NOMO-1 treated with DMSO at 0.1 percent for 48 hours (cell line): Measurements from ENCODE around the gene PRICKLE2.

Experiments
- DNase-seq: peaks from one replicate; lab custom pipeline; 2025; ENCODE audit not compliant: unreplicated experiment; lab: John Stamatoyannopoulos, UW

The PRICKLE2 gene

DNA sequence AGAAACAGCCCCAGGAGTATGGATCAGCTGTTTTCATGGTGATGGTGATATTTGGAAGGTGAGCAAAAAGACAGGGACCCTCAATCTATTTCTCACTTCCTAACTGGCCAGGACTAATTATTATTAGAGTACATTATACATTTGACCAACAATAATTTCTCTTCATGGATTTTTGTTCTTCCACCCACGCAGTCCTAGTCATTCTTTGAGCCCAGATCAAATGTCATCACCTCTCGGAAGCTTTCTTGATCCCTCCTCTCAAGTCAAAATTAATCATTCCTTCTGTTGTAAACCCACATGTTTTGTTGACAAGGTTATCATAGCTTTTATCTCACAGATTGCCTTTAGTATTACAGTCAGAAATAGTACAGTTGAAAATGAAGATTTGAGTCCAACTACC lies 29.2 kb upstream of the PRICKLE2 start:
- DNase-seq = no peak

DNA sequence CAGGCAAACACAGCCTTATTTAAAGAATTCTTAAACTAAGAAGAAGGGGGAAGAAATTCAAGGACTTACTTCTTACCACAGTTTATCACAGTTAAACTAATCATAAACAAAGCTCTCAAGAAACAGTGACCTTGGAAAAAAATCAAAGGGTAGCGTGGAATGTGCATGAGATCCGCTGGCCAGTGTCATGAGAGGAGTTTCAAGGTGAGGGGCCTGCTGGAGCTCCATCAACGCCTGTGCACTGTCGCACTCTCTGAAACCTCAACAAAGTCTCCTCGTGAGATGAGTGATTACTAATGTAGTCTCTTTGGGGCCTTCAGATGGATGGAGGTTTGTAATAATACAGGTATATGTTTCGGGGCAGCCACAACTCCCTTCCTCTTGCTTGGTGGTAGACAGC lies 28.4 kb upstream of the PRICKLE2 start:
- DNase-seq = no peak

DNA sequence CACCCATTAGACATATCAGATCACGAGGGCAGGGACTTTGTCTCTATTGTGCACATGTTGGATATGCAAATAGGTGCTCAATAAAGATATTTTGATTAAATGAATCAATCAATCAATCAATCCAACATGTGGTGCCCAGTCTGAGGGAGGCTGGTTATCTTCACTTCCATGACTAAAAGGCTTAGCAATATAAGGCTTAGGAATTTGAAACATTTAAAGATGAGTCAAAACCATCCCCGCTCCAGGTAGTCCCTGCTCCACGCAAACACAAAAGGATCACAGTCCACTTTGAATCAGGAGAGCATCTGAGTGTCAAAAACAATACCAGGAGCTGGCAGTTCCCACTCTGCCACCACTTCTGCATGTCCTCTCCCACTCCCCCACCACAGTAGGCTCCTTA lies 25.8 kb upstream of the PRICKLE2 start:
- DNase-seq = no peak

DNA sequence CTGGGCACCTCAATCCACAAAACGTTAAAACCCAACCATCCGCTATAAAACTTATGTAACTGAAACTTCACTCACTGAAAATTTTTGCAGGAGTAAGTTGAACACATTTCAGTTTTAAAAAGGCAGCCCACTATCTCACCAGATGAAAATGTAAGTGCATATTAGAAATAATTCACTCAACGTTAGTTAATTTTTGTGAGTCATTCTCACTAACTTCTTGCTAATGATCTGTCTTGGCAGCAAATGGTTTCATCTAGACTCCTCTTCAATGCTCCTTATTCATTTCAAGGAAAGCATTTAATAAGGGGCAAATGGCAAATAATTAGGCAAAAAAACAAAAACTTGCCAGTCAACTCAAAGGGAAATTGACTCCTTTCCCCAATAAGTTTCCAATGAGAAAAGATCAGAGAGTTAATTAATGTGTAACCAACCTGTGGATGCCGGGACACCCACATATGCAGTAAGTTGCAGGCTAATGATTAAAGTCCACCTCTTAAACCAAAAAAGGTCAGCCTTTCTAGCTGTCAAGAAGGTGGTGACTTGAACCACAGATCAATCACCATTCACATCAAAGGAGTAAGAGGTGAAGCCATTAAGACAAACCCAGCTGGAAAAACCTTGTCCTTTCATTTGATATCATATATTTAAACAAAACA lies 22.9 kb upstream of the PRICKLE2 start:
- no peak for DNase-seq

DNA sequence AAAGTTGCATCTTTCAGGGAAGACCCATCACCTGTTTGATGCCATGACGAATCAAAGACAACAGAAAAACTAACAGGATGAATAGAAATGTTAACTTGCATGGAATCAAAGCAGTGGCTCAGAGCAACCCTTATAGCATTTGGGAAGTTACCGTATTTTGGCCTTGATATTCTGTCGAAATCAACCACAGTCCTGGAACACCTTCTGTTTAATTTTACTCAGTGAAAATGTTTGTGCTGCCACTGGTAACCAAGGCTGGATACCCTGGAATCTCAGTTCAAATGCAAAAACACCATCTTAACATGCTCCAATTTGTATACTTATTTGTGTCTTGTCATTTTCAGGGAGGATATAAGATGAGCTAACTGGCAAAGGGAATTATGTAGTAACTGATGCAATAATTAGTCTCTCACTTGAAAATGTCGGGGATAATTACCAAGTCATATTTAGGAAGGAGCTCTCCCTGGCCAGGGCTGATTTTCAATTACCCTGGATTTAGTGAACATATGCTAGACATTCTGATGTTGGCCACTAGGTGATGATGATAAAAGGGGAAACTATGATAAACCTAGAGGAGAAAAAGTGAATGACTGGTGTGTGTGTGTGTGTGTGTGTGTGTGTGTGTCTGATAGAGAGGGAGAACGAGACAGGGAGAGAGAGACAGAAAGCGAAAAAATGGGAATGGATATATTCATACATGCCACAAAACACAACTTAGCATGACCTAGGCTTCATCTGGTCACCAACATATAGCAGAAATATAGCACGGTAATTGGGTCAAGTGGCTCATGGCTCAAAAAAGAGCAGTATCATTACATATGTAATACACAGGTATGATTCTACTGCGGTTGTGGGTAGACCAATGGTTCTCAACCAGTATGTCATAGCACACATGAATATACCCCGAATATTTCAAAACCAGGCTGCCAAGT lies 19.0 kb upstream of the PRICKLE2 start:
- DNase-seq = peak; percentile 40

DNA sequence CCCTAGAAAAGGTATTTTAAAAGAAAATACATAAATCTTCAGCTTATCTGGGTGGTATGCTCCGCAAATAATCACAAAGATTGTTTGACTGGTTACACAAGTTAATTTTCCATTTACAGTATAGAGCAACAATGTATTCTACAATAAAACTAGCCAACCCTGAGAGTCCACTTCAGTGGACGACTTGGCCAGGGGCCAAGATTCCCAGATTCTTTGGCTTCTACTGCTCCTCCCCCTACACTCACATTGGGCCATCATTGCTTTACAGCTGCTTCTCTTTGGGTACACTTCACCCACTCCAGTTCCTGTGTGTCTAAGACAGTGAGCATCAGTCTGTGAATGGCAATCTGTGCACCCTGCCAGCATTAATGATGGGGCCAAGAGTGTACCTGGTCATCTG lies 17.2 kb upstream of the PRICKLE2 start:
- no peak for DNase-seq

DNA sequence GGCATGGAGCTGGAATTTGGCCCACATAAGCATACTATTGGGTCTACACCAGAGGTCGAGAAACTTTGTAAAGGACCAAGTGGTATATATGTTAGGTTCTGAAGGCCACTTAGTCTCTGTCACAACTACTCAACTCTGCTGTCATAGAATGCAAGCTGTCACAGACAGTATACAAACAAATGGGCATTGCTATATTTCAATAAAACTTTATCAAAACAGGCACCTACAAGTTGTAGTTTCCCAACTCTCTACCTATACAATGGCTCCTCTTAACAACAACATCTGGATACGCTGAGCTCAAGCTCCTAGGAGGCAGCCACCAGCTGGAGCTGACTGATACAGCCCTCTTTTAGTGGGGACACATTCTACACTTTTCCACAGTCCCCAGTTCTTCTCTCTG lies 15.7 kb upstream of the PRICKLE2 start:
- DNase-seq = no peak

DNA sequence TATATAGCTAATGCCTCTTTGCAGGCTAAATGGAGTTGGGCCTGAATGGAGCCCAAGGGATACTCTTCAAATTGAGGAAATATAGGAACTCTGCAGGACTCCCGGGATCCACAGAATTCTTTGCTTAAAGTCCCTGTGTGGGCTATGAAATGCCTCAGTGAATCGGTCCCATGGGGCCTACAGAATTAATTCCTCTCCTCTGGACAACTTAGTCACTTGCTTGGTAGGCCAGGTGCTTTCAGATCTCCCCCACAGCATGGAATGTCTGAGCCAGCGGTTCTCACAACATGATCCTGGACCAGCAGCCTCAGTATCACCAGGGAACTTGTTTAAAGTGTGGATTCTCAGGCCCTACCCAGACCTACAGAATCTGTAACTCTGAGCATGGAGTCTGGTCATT lies 15.1 kb upstream of the PRICKLE2 start:
- no peak for DNase-seq

DNA sequence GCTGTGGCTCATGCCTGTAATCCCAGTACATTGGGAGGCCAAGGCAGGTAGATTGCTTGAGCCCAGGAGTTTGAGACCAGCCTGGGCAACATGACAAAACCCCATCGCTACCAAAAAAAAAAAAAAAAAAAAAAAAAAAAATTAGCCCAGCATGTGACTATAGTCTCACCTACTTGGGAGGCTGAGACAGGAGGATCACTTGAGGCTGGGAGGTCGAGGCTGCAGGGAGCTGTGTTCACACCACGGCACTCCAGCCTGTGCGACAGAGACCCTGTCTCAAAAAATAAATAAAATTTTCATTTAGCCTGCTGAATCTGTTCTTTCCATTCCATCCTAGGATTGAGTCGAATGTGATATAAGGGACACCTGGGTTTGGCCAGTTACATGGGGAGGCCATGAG lies 14.6 kb upstream of the PRICKLE2 start:
- no peak for DNase-seq

DNA sequence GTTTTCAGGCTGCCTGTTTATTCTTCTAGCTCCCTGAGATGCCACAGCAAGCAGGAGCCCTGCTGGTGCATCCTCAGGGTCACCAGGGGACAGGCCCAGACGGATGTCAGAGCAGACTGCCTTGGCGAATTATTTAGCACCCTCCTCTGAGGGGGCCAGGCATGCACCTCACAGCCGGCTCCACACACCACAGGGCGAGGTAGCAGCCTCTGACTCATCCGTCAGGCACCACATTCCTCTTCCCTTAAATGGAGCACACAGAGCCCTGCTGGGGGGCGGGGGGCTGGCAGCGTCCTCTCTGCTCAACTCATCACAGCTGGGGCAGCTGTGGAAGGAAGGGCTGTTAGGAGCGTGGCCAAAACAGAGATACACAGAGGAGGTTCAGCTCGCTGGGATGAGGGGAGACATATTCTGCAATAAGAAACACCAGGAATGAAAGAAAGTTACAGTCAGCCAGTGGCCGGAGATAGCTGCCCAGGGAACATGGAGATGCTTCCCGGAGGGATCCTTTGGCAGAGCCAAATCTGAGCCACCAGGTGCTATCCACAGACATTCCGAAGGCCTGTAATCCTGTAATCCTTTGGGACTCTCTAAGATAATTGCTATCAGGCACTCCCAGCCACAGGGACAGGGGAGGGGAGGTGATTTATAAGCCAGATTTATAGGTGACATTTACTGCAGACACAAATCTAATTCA lies 13.9 kb upstream of the PRICKLE2 start:
- DNase-seq = no peak

DNA sequence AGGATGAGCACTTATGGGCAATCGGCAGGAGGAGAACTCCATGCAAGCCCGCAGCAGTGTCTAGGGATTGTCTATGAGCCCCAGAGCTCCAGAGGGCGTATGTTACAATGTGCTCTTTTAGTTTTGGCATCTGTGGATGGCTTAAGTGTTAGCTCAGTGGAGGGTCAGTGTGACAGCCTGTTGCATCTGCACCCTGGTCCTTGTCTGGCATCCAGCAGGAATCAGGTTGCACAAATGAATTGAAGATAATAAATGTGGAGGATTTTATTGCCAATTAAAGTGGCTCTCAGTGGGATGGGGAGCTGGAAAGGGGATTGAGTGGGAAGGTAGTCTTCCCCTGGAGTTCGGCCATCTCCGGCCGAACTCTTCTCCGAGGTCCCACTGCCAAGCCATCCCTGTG lies 11.8 kb upstream of the PRICKLE2 start:
- DNase-seq = no peak

DNA sequence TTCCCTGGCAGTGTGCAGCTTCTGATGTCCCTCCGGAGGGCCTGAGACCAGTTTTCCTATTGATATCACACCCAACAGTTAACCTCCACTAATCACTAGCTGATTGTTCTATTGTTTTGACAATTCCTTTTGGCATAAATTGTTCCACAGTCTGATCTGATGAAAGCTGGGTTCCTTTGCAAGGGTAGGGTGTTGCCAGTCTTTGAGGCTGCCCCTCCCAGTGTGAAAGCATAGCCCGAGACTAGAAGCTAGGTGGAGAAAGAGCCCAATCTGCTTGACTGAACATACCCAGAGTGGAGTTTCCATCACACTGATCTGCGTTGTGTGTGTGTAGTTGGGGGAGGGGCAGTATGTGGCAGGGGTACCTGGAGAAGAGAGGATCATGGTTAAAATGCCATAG lies 10.3 kb upstream of the PRICKLE2 start:
- DNase-seq = no peak

DNA sequence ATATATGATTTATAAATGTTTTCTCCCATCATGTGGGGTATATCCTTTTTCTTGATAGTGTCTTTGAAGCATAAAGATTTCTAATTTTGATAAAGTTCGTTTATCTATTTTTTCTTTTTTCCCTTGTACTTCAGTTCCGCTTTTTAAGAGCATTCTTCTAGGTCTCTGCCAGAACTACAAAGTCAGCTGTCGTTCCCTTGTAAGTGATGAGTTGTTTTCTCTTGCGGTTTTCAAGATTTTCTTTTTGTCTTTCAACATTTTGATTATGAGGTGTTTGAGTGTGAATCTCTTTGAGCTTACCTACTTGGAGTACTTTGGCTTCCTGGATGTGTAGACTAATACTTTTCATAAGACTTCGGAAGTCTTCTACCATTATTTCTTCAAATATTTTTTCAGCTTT lies 9.3 kb upstream of the PRICKLE2 start:
- peak; percentile 82 for DNase-seq

DNA sequence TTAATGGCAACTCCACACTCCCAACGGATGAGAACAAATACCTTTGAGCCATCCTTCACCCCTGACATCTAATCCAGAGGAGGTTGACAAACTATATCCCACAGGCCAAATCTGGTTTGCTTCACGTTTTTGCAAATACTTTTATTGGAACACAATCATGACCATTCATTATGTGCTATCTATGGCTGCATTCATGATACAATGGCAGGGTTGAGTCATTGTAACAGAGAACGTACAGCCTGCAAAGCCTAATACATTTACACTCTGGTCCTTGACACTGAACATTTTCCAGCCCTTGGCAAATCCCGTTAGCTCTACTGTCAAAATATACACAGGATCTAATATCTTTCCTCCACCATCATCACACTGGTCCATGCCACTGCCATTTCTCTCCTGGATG lies 7.6 kb upstream of the PRICKLE2 start:
- DNase-seq = no peak

DNA sequence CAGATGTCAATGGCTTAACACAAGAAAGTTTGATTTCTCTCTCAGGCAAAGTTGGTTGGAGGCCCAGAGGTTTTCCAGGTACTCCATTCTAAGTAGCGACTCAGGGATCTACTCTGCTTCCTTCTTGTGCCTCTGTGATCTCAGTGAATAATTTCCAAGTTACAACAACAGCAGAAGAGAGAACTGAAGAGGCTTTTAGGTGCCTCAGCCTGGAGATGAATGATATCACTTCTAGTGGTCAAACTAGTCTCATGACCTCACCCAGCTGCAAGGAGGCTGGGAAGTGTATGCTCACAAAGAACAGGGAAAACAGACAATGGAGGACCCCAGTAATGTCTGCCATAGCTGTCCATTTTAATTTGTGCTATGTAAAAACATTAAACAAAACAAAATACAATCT lies 4.6 kb upstream of the PRICKLE2 start:
- no peak for DNase-seq

DNA sequence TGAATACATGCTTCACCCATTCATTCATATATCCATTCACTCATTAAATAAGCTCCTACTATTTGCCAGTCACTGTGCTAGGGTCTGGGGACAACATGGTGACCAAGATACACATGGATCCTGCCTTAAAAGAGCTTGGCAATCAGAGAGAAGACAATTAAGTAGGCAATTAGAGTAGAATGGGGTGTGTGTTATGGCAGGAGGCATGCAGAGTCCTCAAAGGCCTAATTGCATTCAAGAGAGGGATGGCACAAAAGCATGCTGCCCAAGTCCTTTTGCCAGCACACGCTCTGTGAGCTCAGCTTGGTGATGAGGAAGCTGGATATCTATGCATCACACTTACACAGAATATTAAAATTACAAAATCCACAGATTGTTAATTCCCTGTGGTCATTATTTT lies 2.8 kb upstream of the PRICKLE2 start:
- DNase-seq = no peak

DNA sequence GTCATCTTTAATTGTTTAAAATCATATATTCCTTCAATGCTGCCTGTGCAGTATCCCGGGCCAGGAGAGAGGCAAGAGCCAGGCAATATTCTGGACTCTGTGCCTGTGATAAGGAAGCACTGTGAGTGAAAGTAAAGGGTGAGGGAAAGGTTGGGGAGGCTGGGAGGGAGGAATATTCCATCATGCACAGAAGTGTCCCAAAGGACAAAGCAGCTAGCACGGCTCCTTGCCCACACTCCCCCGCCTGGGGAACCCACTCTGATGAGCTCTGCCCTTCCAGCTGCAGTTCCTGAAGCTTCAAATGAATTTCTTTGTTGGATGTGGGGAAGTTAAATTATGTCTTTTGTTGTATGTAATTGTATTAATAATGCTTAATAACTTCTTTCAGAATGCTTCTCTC lies 1.5 kb upstream of the PRICKLE2 start:
- no peak for DNase-seq

DNA sequence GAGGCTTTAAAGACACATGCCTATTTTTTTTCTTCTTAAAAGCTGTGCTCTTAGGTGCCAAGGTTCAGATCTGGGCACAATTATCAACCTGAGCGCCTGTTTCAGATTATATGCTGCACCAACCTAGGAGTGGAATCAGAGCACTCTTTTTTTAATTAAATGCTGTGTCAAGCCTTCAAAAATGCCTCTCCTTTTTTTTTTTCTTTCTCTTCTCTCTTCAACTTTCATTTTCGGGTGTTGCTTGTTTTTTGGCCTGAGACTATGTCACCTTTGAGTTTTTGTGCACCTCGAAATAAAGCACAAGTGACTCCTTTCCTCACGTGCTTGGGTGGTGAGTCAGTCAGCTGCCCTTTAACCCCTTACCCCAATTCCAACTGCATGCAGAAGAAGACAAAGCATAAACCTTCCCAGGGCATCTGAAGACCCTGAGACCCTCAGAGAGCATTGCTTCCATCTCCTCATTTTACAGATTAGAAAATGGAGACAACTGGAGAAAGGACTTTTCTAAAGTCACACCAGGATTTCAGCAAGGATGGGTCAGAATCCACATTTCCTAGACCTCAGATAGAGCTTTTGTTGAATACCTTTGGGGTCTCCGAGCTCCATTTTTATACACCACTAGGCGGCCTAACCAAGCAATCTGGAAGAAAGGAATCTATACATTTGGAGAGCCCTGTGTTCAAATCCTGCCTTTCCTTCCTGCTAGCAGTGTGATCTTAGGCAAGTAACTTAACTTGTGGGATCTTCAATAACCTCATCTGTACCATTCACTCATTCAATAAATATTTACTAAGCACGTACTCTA lies 631 bp upstream of the PRICKLE2 start:
- DNase-seq = no peak

DNA sequence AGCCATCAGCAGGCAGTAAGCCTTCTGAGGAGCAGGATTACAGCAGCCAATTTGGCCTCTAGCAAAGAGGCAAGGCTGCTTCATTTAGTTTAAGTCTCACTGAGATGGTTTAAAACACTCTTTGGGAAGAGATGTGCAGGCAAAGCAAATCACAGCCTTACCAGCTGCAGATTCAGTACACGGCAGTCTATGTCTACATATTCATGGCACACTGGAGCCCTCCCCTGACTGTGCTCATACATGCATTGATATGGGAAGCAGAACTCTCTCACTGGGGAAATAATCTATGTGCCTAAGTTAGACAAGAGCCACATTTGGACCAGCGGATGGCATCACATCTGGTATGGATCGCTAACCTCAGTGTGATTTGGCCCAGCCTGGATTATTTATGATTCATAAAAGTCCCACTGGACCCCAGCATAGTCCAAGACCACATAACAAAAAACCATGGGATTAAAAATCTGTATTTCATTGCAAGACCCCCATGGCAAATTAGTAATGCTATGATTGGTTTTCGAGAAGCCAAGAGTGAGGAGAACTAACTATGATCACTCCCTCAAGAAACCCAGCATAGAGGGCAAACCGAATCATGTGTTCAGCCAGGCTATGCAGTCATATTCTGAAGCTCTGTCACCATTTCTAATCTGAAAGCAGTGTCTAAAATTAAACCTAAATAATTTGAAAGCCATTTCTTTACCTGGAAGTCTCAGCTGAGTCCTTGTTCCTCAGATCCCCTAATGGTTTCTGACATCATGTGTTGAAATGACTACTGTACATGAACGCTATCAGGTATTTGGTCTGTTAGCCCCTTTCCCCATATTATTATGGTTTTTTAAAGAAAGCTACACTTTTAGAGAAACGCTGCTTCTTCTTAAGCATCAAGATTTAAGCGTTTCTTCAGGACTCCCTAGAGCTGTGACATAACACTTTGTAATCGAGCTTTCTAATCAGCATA lies 1.2 kb downstream of the PRICKLE2 start:
- DNase-seq = peak; percentile 13

DNA sequence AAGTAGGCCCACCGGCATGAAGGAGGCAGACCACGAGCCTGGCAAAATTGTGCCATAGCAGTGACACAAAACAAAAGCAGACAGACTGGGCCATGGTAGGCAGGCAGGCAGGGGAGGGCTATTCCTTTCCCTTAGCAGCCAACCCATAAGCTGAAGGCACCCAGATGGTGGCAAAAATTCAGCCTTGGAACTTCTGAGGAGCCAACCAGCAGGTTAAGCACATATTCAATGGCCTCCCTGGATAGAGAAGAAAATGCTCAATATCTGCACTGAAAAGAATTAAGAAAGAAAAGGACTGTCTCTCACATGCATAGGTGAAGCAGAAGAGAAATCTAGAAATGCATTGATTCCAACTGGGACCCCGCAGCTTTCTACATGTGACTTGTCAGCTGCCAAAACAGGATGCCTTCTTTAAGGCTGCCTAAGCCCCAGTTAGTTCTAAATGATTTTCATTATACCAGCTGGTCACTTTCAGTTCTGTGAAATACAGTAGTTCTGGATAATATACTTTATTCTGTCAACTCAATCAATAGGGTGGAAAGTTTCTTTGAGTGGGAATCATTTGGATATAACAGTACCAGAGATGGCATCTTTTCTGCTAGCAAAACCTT lies 2.7 kb downstream of the PRICKLE2 start:
- DNase-seq = no peak
